OCI-LY1 (cell line): Measurements from ENCODE around the gene MRPL54.

Experiments used
- H2AFZ ChIP-seq: fragments of 200-600 bp; sonication (generic), shearing (Covaris generic); 2 replicates; pipeline ENCODE4 v1.6.0; 2014; ENCODE audit warnings: antibody characterized with exemption, mild to moderate bottlenecking, low read length
- H3F3A ChIP-seq: fragments of 200-600 bp; sonication (generic), shearing (Covaris generic); 2 replicates; pipeline ENCODE4 v1.6.0; 2014; ENCODE audit warnings: mild to moderate bottlenecking, antibody characterized with exemption, low read length, moderate library complexity; ENCODE audit not compliant: insufficient read depth
- H3K27ac ChIP-seq: fragments of 200-600 bp; sonication (generic); 2 replicates; pipeline ENCODE4 v1.5.1; 2014; ENCODE audit warnings: low read length, mixed run types, mild to moderate bottlenecking, low read depth; ENCODE audit not compliant: poor library complexity, severe bottlenecking
- H3K27me3 ChIP-seq: fragments of 200-600 bp; sonication (generic); 2 replicates; pipeline ENCODE4 v1.6.0; 2014; ENCODE audit warnings: antibody characterized with exemption, mild to moderate bottlenecking, low read length, moderate library complexity; ENCODE audit not compliant: insufficient read depth
- H3K36me3 ChIP-seq: fragments of 200-600 bp; sonication (generic); 2 replicates; pipeline ENCODE4 v1.6.1; 2014; ENCODE audit warnings: mild to moderate bottlenecking, antibody characterized with exemption, low read length, moderate library complexity, mixed read lengths; ENCODE audit not compliant: insufficient read depth
- H3K4me1 ChIP-seq: fragments of 200-600 bp; sonication (generic); 2 replicates; pipeline ENCODE4 v1.5.1; 2014; ENCODE audit warnings: mild to moderate bottlenecking, low read length, moderate library complexity; ENCODE audit not compliant: insufficient read depth, severe bottlenecking
- H3K4me2 ChIP-seq: fragments of 200-600 bp; sonication (generic), shearing (Covaris generic); 2 replicates; pipeline ENCODE4 v1.6.1; 2014; ENCODE audit warnings: low read length
- H3K4me3 ChIP-seq: fragments of 200-600 bp; sonication (generic); 2 replicates; pipeline ENCODE4 v1.5.1; 2014; ENCODE audit warnings: low read length, low read depth, mild to moderate bottlenecking, mixed read lengths; ENCODE audit not compliant: poor library complexity, severe bottlenecking
- H3K79me2 ChIP-seq: fragments of 200-600 bp; shearing (Covaris generic); 2 replicates; pipeline ENCODE4 v1.6.1; 2016; ENCODE audit warnings: mixed run types, low read length, mixed read lengths; ENCODE audit not compliant: insufficient read depth
- H3K9ac ChIP-seq: fragments of 200-600 bp; sonication (generic), shearing (Covaris generic); 2 replicates; pipeline ENCODE4 v1.6.1; 2014; ENCODE audit warnings: mild to moderate bottlenecking, low read length, mixed read lengths
- H3K9me2 ChIP-seq: fragments of 200-600 bp; sonication (generic), shearing (Covaris generic); 2 replicates; pipeline ENCODE4 v1.6.1; 2014; ENCODE audit warnings: low read depth, mild to moderate bottlenecking, low read length, mixed read lengths
- H3K9me3 ChIP-seq: fragments of 200-600 bp; shearing (Covaris generic); 2 replicates; pipeline ENCODE4 v1.6.1; 2014; ENCODE audit warnings: low read length, mixed read lengths
- H4K20me1 ChIP-seq: fragments of 200-600 bp; sonication (generic), shearing (Covaris generic); 2 replicates; pipeline ENCODE4 v1.6.0; 2016; ENCODE audit warnings: mild to moderate bottlenecking, low read length; ENCODE audit not compliant: insufficient read depth
- EZH2 ChIP-seq: fragments of 200-600 bp; sonication (generic), shearing (Covaris generic); IDR thresholded peaks from 2 replicates; pipeline ENCODE4 v1.8.0; 2017; ENCODE audit warnings: borderline replicate concordance, mixed run types, mild to moderate bottlenecking, antibody characterized with exemption, low read length, moderate library complexity, mixed read lengths
- TF ChIP-seq, protein P1 (sequence below): fragments of 200-600 bp; sonication (generic), shearing (Covaris generic); IDR thresholded peaks from 2 replicates; pipeline ENCODE4 v1.5.1; 2017; ENCODE audit warnings: mild to moderate bottlenecking, antibody characterized with exemption, low read length, moderate library complexity, mixed read lengths

MRPL54 gene

GRCh38 chr19:3732108-3732507, 30.4 kb upstream of the MRPL54 start:
- TF ChIP-seq, protein P1, sequence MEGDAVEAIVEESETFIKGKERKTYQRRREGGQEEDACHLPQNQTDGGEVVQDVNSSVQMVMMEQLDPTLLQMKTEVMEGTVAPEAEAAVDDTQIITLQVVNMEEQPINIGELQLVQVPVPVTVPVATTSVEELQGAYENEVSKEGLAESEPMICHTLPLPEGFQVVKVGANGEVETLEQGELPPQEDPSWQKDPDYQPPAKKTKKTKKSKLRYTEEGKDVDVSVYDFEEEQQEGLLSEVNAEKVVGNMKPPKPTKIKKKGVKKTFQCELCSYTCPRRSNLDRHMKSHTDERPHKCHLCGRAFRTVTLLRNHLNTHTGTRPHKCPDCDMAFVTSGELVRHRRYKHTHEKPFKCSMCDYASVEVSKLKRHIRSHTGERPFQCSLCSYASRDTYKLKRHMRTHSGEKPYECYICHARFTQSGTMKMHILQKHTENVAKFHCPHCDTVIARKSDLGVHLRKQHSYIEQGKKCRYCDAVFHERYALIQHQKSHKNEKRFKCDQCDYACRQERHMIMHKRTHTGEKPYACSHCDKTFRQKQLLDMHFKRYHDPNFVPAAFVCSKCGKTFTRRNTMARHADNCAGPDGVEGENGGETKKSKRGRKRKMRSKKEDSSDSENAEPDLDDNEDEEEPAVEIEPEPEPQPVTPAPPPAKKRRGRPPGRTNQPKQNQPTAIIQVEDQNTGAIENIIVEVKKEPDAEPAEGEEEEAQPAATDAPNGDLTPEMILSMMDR = no peak
- no peak for TF ChIP-seq EZH2
- no peaks in the 10 kb centered on the region for H3K9me2 ChIP-seq
- H3F3A ChIP-seq = no peaks in the 10 kb centered on the region
- H3K79me2 ChIP-seq = no peaks in the 10 kb centered on the region
- no peak overlapping the region for H3K27ac ChIP-seq
- H3K9me3 ChIP-seq = no peaks in the 10 kb centered on the region
- H3K4me1 ChIP-seq = no peaks in the 10 kb centered on the region
- H3K4me3 ChIP-seq = no peak overlapping the region
- H3K9ac ChIP-seq = no peak overlapping the region
- peaks cover 5% of the 10 kb centered on the region for H3K27me3 ChIP-seq
- H3K36me3 ChIP-seq = no peaks in the 10 kb centered on the region
- no peak overlapping the region for H2AFZ ChIP-seq
- H4K20me1 ChIP-seq = no peaks in the 10 kb centered on the region
- no peak overlapping the region for H3K4me2 ChIP-seq

DNA sequence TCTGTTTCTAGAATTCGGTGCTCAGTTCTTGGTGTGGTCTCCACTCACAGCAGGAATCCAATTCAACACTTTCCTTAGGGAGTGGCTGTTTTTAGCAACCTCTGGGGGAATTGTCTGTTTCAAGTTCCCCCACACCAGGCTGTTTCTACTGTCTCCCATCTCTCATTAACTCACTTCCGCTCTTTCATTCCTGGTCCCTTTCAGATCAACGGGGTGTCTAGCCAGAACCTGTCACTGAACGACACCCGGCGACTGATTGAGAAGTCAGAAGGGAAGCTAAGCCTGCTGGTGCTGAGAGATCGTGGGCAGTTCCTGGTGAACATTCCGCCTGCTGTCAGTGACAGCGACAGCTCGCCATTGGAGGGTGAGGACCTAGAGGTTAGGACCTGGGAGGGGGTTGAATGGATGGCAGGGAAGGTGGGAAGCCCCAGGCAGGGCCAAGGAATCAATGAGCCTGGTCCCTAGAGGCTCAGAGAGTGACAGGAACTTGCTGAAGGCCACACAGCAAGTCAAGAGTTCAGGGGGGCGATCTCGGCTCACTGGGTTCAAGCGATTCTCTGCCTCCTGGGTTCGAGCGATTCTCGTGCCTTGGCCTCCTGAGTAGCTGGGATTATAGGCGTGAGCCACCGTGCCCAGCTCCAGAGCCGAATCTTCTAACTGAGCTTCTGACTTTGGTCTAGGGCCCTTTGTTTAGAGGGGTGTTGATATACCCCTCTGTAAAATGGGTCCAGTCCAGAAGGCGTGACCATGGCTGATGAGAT, 28.8 kb upstream of the MRPL54 start:
- H3K4me2 ChIP-seq = no peak overlapping the region
- no peak for TF ChIP-seq EZH2
- TF ChIP-seq, protein P1 = no peak
- H3K4me1 ChIP-seq = no peaks in the 10 kb centered on the region
- no peak overlapping the region for H3K9ac ChIP-seq
- H3K27ac ChIP-seq = no peak overlapping the region
- no peak overlapping the region for H2AFZ ChIP-seq
- no peaks in the 10 kb centered on the region for H3F3A ChIP-seq
- H3K27me3 ChIP-seq = peaks cover 5% of the 10 kb centered on the region
- H3K79me2 ChIP-seq = no peaks in the 10 kb centered on the region
- no peaks in the 10 kb centered on the region for H3K9me2 ChIP-seq
- H4K20me1 ChIP-seq = no peaks in the 10 kb centered on the region
- no peaks in the 10 kb centered on the region for H3K36me3 ChIP-seq
- H3K9me3 ChIP-seq = no peaks in the 10 kb centered on the region
- H3K4me3 ChIP-seq = no peak overlapping the region

- H4K20me1 ChIP-seq = no peaks in the 10 kb centered on the region
- H3K4me2 ChIP-seq = no peak overlapping the region
- H3K27ac ChIP-seq = no peak overlapping the region
- H3K9me2 ChIP-seq = no peaks in the 10 kb centered on the region
- TF ChIP-seq, protein P1 = no peak
- TF ChIP-seq EZH2 = no peak
- H3F3A ChIP-seq = no peaks in the 10 kb centered on the region
- H3K79me2 ChIP-seq = no peaks in the 10 kb centered on the region
- H3K9ac ChIP-seq = no peak overlapping the region
- H3K27me3 ChIP-seq = peaks cover 5% of the 10 kb centered on the region
- H3K36me3 ChIP-seq = no peaks in the 10 kb centered on the region
- no peaks in the 10 kb centered on the region for H3K9me3 ChIP-seq
- no peak overlapping the region for H2AFZ ChIP-seq
- H3K4me1 ChIP-seq = no peaks in the 10 kb centered on the region
- H3K4me3 ChIP-seq = no peak overlapping the region
Observed at GRCh38 chr19:3734310-3734600, 28.2 kb upstream of the MRPL54 start.
